HL-60 (cell line): ENCODE data around the gene LRRC74B.

Experiments
- DNase-seq, 2 experiments: peaks; one replicate each; pipeline ENCODE4 v3.0.0-alpha.2; 2010 to 2020; ENCODE audit warnings: low read depth in 1 of 2, low spot score in 1 of 2
- H3K27ac ChIP-seq: fragments of 250-450 bp; sonication (Bioruptor Pico); replicated peaks from 2 replicates; pipeline ENCODE4 v1.5.1; 2020; ENCODE audit warnings: mild to moderate bottlenecking, moderate library complexity
- H3K27me3 ChIP-seq: fragments of 250-450 bp; sonication (Bioruptor Pico); 2 replicates; pipeline ENCODE4 v1.5.1; 2021; ENCODE audit warnings: mild to moderate bottlenecking, moderate library complexity; ENCODE audit not compliant: insufficient read depth, poor library complexity, severe bottlenecking
- H3K4me3 ChIP-seq: replicated peaks from 2 replicates; pipeline ENCODE4 v1.5.1; 2011; ENCODE audit warnings: mild to moderate bottlenecking, control low read depth, low read length; ENCODE audit not compliant: insufficient read depth
- CTCF ChIP-seq: IDR thresholded peaks from one replicate; pipeline ENCODE4 v1.5.1; 2011; ENCODE audit warnings: low read length, control low read depth, inconsistent platforms; ENCODE audit not compliant: insufficient read depth
- GABPA ChIP-seq: IDR thresholded peaks from 2 replicates; pipeline ENCODE4 v1.6.1; 2012; ENCODE audit warnings: low read depth
- POLR2AphosphoS5 ChIP-seq: IDR thresholded peaks from 2 replicates; pipeline ENCODE4 v1.6.1; 2012; ENCODE audit warnings: low read depth
- REST ChIP-seq: IDR thresholded peaks from 2 replicates; pipeline ENCODE4 v1.6.1; 2012; ENCODE audit warnings: low read depth; ENCODE audit not compliant: insufficient replicate concordance
- SPI1 ChIP-seq: IDR thresholded peaks from 2 replicates; pipeline ENCODE4 v1.6.1; 2012; ENCODE audit warnings: low read depth, mild to moderate bottlenecking, borderline replicate concordance

The LRRC74B gene

GRCh38 chr22:21102659-21103267 is 57.0 kb downstream of the LRRC74B start:
- no peak overlapping the region for H3K4me3 ChIP-seq
- H3K27me3 ChIP-seq, result no peaks in the 10 kb centered on the region
- TF ChIP-seq REST (no peak), CTCF (peak; percentile 79)
- H3K27ac ChIP-seq, result no peak overlapping the region
- DNase-seq, result peak; percentile 38 to 68

GRCh38 chr22:21103633-21104032 is 57.9 kb downstream of the LRRC74B start:
- no peak for DNase-seq
- Histone ChIP-seq H3K27me3 (no peaks in the 10 kb centered on the region), H3K27ac (no peak overlapping the region), H3K4me3 (no peak overlapping the region)
- no peak for TF ChIP-seq POLR2AphosphoS5
- no peak for TF ChIP-seq GABPA
- no peak for TF ChIP-seq REST
- no peak for TF ChIP-seq CTCF
- no peak for TF ChIP-seq SPI1

GRCh38 chr22:21104126-21104691 is 58.5 kb downstream of the LRRC74B start:
- H3K27ac ChIP-seq, result no peak overlapping the region
- TF ChIP-seq GABPA (no peak), SPI1 (no peak), CTCF (no peak), REST (no peak), POLR2AphosphoS5 (no peak)
- no peak overlapping the region for H3K4me3 ChIP-seq
- H3K27me3 ChIP-seq, result no peaks in the 10 kb centered on the region
- no peak for DNase-seq
